Urinary bladder (tissue), 4 donors: ENCODE measurements around the gene FAS. TPM values are rescaled to one million over a fixed set of nuclear protein-coding genes. Genes with fewer than 3 reads are reported as not detected.

Source experiments
- DNase-seq: peaks from one replicate; pipeline ENCODE4 v3.0.0-alpha.2; 2015; ENCODE audit errors: extremely low spot score
- H3K27ac ChIP-seq: one replicate; pipeline ENCODE4 v1.5.1; 2013; ENCODE audit warnings: low read depth, mild to moderate bottlenecking, moderate library complexity
- H3K36me3 ChIP-seq: one replicate; pipeline ENCODE4 v1.6.1; 2013; ENCODE audit warnings: mild to moderate bottlenecking, moderate library complexity; ENCODE audit not compliant: insufficient read depth
- H3K4me1 ChIP-seq: one replicate; pipeline ENCODE4 v1.6.1; 2013; ENCODE audit warnings: mild to moderate bottlenecking, moderate library complexity; ENCODE audit not compliant: insufficient read depth
- H3K4me3 ChIP-seq: one replicate; pipeline ENCODE4 v1.5.1; 2013; ENCODE audit warnings: low read depth, low read length
- WGBS: extraction: QIAGEN DNeasy Blood & Tissue Kit; methylation state at CpG from one replicate; pipeline ENCODE4 v1.1.7; 2013; 5-methylcytosine and 5-hydroxymethylcytosine counted together
- polyA plus RNA-seq: library from polyadenylated mRNA; stranded (reverse); fragments of 200-250 nt; gene quantifications from one replicate; pipeline ENCODE4 v1.2.3, GENCODE V29; 2013
- total RNA-seq: library from RNA; depleted of rRNA; stranded (reverse); fragments of >200 nt; gene quantifications from one replicate; pipeline ENCODE4 v1.2.3, GENCODE V29; 2014
- donor health status: healthy with polysubstance abuse.
- donor health status: healthy.

Gene FAS
- total and polyA plus RNA-seq, 2 donors: 9.5 to 48.3 TPM

- H3K36me3 ChIP-seq: no peaks in the 10 kb centered on the region
- no peaks in the 10 kb centered on the region for H3K4me1 ChIP-seq
- DNase-seq: no peak
- H3K27ac ChIP-seq: peak overlapping the region; percentile 29
- 45% methylated on average over 4 of the region's 4 CpGs for WGBS
- no peak overlapping the region for H3K4me3 ChIP-seq
Observed at GRCh38 chr10:88979603-88980002, 11.0 kb upstream of the FAS start.

GRCh38 chr10:88980247-88980646 lies 10.4 kb upstream of the FAS start:
- 31% methylated on average over 4 of the region's 4 CpGs for WGBS
- H3K4me3 ChIP-seq: no peak overlapping the region

GRCh38 chr10:88980800-88981199 lies 9.8 kb upstream of the FAS start:
- 64% methylated on average over 4 of the region's 4 CpGs for WGBS
- Histone ChIP-seq H3K27ac (no peak overlapping the region), H3K4me3 (no peak overlapping the region), H3K36me3 (no peaks in the 10 kb centered on the region), H3K4me1 (no peaks in the 10 kb centered on the region)
- DNase-seq: no peak

More at GRCh38 chr10:88980247-88980646, 10.4 kb upstream of the FAS start:
- Histone ChIP-seq H3K36me3 (no peaks in the 10 kb centered on the region), H3K27ac (peak overlapping the region; percentile 27), H3K4me1 (no peaks in the 10 kb centered on the region)
- no peak for DNase-seq

- no peak overlapping the region for H3K4me3 ChIP-seq
- 49% methylated on average over 5 of the region's 5 CpGs for WGBS
- no peak for DNase-seq
- no peaks in the 10 kb centered on the region for H3K36me3 ChIP-seq
- H3K27ac ChIP-seq: no peak overlapping the region
- no peaks in the 10 kb centered on the region for H3K4me1 ChIP-seq
Observed at GRCh38 chr10:88981435-88981834, 9.2 kb upstream of the FAS start.

- DNase-seq: no peak
- Histone ChIP-seq H3K36me3 (no peaks in the 10 kb centered on the region), H3K4me3 (no peak overlapping the region), H3K4me1 (no peaks in the 10 kb centered on the region), H3K27ac (no peak overlapping the region)
- WGBS: 34% methylated on average over 2 of the region's 2 CpGs
Observed at GRCh38 chr10:88982366-88982765, 8.2 kb upstream of the FAS start.

GRCh38 chr10:88983206-88983605 lies 7.4 kb upstream of the FAS start:
- no peak for DNase-seq
- no peak overlapping the region for H3K4me3 ChIP-seq
- H3K4me1 ChIP-seq: no peaks in the 10 kb centered on the region
- H3K36me3 ChIP-seq: no peaks in the 10 kb centered on the region
- WGBS: 14% methylated on average over 2 of the region's 2 CpGs
- H3K27ac ChIP-seq: peak overlapping the region; percentile 18

GRCh38 chr10:88983939-88984338 lies 6.7 kb upstream of the FAS start:
- no peak for DNase-seq
- WGBS: 42% methylated on average over 1 of the region's 1 CpG
- H3K4me3 ChIP-seq: no peak overlapping the region
- no peaks in the 10 kb centered on the region for H3K36me3 ChIP-seq
- no peaks in the 10 kb centered on the region for H3K4me1 ChIP-seq
- H3K27ac ChIP-seq: no peak overlapping the region

- Histone ChIP-seq H3K4me3 (no peak overlapping the region), H3K36me3 (no peaks in the 10 kb centered on the region), H3K4me1 (no peaks in the 10 kb centered on the region), H3K27ac (peak overlapping the region; percentile 5)
- no peak for DNase-seq
Observed at GRCh38 chr10:88984525-88984924, 6.1 kb upstream of the FAS start.

GRCh38 chr10:88986549-88987242 lies 3.9 kb upstream of the FAS start:
- WGBS: 21% methylated on average over 2 of the region's 2 CpGs
- no peak overlapping the region for H3K27ac ChIP-seq

GRCh38 chr10:88987243-88987725 lies 3.3 kb upstream of the FAS start:
- Histone ChIP-seq H3K27ac (no peak overlapping the region), H3K4me3 (no peak overlapping the region), H3K36me3 (no peaks in the 10 kb centered on the region), H3K4me1 (no peaks in the 10 kb centered on the region)
- no peak for DNase-seq

More at GRCh38 chr10:88986549-88987242, 3.9 kb upstream of the FAS start:
- Histone ChIP-seq H3K4me3 (no peak overlapping the region), H3K36me3 (no peaks in the 10 kb centered on the region), H3K4me1 (no peaks in the 10 kb centered on the region)
- DNase-seq: no peak

GRCh38 chr10:88987840-88988239 lies 2.8 kb upstream of the FAS start:
- DNase-seq: no peak
- WGBS: 84% methylated on average over 2 of the region's 2 CpGs
- no peak overlapping the region for H3K4me3 ChIP-seq
- no peaks in the 10 kb centered on the region for H3K4me1 ChIP-seq
- H3K36me3 ChIP-seq: no peaks in the 10 kb centered on the region
- no peak overlapping the region for H3K27ac ChIP-seq

- Histone ChIP-seq H3K27ac (peak overlapping the region; percentile 35), H3K36me3 (no peaks in the 10 kb centered on the region), H3K4me3 (peak overlapping the region; percentile 0), H3K4me1 (no peaks in the 10 kb centered on the region)
- WGBS: 45% methylated on average over 2 of the region's 2 CpGs
- no peak for DNase-seq
Observed at GRCh38 chr10:88989423-88989822, 1.2 kb upstream of the FAS start.

GRCh38 chr10:88989824-88990383 lies 694 bp upstream of the FAS start:
- 15% methylated on average over 8 of the region's 8 CpGs for WGBS
- DNase-seq: peak; percentile 72
- H3K4me1 ChIP-seq: no peaks in the 10 kb centered on the region

GRCh38 chr10:88991161-88991898 lies 732 bp downstream of the FAS start:
- peak; percentile 28 for DNase-seq
- Histone ChIP-seq H3K4me3 (peak overlapping the region; percentile 86), H3K36me3 (no peaks in the 10 kb centered on the region), H3K27ac (peak overlapping the region; percentile 96), H3K4me1 (no peaks in the 10 kb centered on the region)
- under 1% methylated on average over 38 of the region's 38 CpGs for WGBS

More at GRCh38 chr10:88989824-88990383, 694 bp upstream of the FAS start:
- Histone ChIP-seq H3K27ac (peak overlapping the region; percentile 96), H3K4me3 (peak overlapping the region; percentile 86), H3K36me3 (no peaks in the 10 kb centered on the region)
